HG03175 (cell line): ENCODE measurements around the gene GRAMD1B.

Source experiments
- ATAC-seq: cut with Tn5 transposase; IDR thresholded peaks from one replicate; pipeline ENCODE4 v1.9.1; 2021; ENCODE audit warnings: mild to moderate bottlenecking, moderate library complexity; ENCODE audit not compliant: unreplicated experiment

Gene GRAMD1B

DNA sequence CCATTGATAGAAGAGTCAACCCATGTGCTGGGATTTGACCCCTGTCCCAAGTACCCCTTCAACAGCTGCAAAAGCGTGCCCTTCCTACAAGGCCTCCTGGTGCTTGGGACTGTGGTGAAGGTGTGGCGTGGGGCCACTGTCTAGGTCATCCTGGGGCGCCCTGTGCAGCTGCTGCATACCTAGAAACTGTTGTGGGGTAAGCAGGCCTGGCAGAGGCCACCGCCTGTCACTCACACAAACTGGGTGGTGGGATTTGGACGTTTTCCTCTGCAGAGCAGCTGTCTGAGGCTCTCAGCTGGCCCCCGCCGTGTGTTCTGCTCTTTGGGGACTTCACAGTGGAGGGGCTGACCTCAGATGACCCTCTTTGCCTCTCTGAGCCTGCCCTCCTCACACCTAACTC lies 154.7 kb downstream of the GRAMD1B start:
- no peak for ATAC-seq

DNA sequence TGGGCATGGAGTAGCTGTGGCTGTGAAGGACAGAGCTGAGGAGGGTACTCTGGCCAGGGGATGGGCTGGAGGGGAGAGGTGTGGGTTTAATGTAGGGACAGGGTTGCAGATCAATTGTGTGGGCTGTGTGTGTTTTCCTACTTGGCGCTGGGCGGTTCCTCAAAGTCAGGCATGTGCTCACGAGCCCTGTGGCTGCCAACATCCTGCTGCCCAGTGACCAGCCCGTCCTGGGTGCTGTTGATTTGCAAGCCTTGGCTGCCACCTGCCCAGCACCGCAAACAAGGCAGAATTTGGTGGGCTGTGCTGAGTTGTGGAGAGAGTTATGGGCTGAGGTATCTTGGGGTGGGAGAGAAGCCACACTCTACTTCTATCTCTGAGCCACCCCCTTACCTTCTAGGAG lies 155.1 kb downstream of the GRAMD1B start:
- no peak for ATAC-seq

DNA sequence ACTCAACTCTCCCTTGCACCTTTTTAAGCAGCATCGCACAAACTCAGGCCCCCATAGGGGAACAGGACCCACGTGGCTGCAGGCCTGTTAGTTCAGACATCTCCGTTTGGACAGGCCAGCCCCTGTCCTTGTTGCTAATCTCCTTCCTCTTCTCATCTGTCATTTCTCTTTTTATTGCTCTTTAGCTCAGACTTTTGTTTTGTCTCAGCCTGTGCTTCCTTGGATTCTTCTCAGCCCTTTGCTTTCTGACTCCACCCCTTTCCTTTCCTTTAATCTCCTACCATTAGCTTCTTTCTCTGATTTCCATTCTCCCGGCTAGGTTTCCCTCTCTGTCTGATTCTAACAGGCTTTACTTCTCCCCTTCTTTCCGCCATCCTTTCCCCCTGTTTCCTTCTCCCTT lies 155.6 kb downstream of the GRAMD1B start:
- no peak for ATAC-seq

DNA sequence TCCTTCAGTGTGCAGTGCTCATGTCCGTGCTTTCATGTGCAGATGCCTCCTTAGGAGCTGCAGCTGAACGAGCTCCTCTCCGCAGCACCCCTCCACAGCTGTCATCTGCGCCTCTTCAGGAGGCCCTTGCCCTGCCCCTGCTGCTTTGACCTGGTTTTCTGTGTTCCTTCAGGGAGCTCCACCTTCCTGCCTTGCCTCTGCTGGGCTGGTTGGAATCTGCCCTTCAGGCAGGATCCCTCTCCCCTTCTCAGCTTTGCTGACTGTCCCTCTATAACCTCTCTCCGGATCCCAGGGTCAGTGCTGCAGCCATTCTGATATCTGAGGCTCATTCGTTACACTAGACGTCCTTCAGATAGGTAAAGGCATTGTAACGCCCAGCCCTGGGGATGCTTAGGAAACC lies 156.5 kb downstream of the GRAMD1B start:
- no peak for ATAC-seq

DNA sequence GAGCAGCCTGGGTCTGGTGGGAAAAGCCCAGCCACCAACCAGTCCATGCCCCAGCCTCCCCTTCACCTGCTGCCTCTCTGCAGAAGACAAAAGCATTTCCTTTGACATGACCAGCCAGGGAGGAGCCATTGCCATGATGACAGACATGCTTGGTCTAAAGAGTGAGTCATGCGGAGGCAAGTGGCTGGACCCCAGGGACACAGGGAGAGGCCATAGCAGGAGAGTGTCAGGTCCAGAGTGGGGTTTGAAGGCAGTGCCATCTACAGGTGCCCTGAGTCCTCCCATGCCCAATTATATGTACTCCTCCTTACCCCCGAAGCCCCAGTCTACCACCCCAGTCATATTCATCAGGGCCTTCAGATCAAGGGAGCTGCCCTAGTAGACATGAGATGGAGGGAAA lies 157.0 kb downstream of the GRAMD1B start:
- ATAC-seq: no peak

DNA sequence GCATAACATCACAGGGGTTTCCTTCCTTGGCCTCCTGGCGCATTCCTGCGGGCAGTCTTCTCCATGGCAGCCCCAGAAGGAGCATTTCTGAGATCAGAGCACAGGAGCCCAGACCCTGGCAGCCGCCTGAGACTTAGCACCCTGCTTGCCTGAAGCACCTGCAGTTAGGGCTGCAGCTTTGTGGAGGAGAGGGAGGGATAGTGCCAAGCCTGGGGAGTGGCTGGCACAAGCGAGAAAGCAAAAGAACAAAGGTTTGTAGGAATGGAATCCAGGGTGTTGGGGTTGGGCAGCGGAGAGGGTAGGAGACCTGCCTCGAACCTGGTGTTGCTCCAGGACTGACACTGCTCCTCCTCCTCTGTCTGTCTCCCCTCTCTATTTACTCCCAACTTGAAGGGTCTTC lies 157.5 kb downstream of the GRAMD1B start:
- ATAC-seq: no peak

DNA sequence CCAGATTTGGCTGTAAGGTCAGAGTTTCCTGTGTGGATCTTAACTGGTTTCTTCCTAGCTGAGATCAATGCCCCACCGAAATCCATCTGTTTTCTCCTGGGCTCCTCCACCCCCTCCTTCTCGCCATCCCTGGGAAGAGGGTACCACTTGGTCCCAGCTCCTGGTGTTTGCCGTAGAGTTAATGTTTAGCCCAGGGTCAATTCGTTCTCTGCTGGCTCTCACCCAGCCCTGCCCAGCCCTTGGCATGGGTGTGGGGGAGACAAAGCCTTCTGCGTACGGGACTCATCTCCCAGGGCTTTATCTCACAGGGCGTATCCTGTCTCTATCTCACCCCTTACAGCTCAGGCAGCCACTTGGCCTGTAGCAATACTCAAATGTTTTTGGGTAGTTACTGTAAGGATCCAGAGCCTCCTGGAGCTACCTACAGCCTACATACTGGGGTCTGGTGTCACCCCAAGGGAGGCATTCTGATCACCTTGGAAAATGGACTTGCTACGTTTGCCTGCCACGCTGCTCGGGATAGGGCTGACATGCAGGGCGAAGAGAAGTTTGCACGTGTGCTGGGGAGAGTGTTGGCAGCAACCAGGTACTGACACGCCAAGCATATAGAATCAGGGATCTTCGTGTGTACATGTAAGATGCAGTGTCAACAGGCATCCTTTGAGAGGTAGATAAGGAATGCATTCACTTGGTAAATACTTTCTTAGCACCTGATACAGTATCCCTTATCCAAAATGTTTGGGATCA lies 158.2 kb downstream of the GRAMD1B start:
- no peak for ATAC-seq

DNA sequence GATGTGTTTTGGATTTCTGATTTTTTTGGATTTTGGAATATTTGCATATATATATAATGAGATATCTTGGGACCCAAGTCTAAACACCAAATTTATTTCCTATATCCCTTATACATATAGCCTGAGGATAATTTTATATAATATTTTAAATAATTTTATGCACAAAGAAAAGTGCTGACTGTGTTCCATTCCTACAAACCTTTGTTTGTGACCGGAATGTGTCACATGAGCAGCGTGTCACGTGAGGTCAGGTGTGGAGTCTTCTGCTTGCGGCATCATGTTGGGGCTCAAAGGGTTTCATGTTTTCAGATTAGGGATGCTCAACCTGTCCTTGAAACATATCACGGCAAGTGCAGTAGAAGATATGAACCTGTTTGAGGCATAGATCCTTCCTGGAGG lies 158.8 kb downstream of the GRAMD1B start:
- no peak for ATAC-seq

DNA sequence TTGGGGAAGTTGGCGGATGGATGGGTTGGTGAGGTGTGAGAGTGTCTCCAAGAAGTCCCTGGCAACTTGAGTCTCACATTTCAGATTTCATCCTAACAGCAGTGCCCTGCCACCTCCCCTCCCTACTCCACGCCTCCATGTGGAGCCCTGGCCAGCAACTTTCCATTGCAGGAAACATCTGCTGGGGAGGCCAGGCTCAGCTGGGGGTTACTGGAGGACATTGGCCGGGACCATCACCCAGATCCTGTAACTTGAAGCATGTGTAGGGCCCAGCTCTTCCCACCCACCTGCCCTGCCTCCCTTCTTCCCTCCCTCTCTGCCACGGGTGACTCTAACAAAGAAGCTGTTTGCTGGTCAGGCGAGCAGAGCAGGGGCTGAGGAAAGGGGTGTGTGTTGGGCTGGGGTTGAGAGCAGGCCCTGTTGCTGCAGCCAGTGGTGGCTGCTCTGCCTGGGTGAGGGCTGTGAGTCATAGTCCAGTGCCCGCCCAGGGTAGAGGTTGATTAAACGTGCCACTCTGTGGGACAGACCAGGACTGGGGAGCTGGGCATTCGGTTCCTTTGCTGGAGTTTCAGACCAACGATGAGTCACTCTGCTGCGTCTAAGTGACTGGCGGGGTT lies 160.3 kb downstream of the GRAMD1B start:
- no peak for ATAC-seq

DNA sequence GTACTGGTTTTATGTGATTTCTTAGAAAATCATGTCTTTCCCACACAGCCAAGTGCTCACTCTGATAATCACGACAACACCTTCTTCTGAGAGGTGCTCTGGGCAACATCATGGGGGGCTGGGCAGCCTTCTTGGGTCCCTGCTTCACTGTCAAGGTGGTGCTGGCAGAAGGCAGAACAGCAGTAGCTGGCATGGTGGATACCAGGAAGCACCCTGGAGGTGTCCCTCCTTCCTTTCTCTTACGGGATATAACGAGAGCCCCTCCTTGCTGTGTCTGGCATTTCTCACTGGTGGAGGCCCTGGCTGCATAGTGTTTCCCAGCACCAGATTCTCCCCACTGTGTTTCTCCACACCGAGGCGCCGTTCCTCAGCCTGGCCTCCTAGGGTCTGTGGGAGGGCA lies 163.5 kb downstream of the GRAMD1B start:
- ATAC-seq: no peak

DNA sequence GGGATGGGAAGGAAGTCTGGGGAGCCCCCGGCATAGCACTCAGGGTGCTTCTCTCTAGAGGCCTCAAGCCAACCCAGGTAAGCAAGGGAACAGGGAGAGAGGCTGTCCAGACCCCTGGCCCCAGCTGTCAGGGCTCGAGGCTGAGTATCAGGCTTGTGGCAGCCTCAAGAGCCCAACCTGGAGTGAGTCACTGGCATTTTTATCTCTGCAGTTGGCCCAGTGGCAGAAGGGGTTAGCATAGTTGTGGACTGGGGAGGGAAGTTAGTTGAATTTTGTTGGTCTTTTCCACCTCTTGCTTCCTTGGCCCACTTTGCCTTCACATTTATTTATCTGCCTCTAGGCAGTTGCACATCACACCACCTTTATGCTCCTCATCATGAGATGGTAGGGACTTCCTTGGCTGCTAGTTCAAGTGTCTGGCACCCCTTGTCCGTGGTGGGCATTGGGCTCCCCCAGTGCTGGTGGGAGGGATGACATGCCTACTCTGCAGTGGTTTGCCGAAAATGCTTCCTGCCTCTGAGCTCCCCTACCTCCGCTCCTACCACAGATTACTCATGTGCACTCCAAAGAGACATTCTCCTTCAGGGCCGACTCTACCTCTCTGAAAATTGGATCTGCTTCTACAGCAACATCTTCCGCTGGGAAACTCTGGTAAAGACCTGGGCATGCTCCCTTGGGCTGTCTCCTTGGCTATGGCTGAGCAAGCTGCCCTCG lies 164.3 kb downstream of the GRAMD1B start:
- no peak for ATAC-seq

DNA sequence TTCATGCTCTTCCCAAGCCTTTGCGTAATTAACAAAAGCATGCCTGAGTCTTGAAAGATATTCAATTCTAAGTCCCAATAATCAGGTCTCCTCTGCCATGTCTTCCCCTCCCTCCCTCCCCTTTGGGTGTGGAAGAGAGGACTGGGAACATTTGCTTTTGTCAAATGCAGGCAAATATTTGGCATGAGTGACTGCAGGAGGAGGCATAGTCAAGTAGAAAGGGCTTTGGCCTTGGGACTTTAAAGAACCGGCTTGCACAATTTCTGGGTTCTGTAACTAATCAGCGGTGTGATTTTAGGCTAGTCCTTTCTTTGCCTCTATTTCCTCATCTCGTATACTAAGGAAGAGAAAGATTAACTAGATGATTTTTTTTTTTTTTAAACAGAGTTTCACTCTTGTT lies 164.9 kb downstream of the GRAMD1B start:
- no peak for ATAC-seq

DNA sequence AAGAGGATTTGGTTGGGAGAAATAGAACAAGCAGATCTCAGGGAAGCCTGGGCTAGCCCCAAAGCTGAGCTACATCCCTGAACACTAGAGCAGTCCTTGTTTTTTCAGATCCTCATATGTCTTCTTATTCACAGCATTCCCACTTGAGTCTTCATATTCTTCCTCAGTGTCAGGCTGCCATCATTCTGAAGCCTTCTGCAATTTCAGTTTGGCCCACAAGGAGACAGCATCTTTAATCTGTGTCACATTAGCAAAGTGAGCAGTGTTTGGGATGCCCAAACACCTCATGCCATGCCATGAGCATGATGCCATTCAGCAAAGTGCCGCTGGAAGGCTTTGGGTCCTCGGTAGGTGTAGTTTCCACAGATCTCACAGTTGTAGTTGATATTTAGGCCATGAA lies 167.8 kb downstream of the GRAMD1B start:
- ATAC-seq: no peak

DNA sequence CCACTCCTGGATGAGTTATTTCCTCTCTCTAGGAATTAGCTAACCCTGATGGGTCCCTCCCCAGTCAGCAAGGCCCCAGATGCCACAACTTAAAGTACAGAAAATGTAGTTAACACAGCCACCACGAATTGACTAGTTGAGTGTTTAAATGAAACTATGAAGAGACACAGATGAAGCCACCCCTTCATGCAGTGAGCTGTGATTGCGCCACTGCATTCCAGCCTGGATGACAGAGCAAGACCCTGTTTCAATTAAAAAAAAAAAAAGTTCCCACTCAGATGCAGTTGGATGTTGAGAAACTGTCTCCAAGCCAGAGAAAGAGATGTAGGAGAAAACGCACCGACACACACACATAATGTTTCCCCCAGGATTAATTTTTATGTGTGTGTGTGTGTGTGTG lies 171.1 kb downstream of the GRAMD1B start:
- no peak for ATAC-seq

DNA sequence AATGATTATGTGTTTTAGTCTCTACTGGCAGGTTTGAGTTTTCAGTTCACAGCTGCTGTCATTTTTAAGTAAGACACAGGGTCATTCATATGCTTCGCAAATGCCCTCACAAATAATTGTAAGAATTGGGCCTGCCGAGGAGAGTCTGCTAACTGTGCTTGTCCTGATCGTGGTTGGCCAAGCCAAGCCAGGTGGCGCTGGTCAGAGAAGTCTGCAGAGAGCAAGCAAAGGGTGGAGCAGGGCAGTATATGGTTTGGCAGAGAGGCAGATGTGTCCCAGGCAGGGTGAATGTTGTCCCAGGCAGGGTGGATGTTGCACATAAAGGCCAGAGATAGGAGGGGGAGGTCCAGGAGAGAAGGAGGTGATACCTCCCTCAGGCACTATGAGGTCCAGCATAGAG lies 171.7 kb downstream of the GRAMD1B start:
- no peak for ATAC-seq

DNA sequence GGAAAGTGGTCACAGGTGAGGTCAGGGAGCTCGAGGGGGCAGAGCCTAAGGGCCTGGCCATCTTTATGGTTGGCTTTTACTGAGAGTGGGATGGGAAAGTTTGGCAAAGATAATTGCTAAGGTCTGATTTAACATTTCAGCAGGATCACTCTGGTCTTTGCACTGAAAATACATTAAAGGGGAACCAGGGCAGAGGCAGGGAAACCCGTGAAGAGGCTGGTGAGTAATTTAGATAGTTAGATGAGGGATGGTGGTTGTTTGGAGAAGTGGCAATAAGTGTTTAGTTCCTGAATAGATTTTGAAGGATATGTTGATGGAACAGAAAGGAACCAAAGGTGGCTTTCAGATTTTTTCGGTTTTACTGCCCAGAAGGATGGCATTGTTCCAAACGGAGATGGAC lies 173.6 kb downstream of the GRAMD1B start:
- no peak for ATAC-seq

DNA sequence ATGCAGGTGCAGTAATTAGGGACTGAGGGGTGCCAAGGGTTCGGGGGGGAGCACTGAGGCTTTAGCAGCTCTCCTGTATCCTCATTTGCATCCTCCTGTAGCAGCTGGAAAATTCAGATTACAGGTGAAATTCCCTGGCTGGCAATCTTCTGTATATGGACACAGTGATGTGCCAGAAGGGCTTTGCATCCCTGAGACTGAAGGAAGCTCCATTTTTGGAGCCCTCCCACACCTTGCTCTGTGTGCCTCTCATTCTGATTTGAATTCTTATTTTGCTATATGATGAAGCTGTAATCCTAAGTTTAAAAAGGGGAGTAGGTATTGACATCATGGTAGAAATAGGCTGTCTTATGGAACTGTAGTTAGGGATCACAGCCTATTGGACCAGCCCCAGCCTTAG lies 177.7 kb downstream of the GRAMD1B start:
- no peak for ATAC-seq

DNA sequence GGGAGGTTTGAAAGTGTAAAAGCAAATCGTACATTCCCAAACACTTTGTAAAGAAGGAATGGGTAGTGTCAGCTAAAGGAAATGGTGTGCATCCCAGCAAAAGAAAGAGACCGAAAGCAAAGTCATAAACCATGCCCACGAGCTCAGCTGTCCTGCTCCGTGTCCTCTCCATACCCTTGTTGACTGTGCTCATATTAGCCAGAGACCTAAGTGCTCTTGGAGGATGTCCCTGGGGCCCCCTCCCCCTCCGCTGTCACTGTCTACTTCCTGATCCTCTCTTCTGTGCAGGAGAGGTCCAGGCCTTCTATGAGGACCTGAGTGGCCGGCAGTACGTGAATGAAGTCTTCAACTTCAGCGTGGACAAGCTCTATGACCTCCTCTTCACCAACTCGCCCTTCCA lies 178.3 kb downstream of the GRAMD1B start:
- no peak for ATAC-seq

DNA sequence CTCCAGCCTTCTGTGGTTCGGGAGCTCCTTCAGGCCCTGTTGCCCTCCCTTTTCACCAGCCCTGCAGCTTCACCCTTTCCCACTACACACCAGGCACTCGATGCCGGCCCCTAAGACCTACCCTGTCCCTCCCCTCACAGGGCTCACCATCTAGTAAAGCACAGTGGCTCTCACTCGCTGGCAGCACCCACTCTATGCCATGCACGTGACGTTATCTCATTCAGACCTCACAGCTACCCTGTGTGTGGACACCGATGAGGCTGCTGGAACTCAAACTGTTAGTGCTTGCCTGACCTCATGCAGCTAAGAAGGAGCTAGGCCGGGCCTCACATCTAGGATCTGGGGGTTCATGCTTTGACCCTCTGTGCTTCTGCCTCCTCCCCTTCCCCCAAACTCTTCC lies 178.9 kb downstream of the GRAMD1B start:
- ATAC-seq: no peak

DNA sequence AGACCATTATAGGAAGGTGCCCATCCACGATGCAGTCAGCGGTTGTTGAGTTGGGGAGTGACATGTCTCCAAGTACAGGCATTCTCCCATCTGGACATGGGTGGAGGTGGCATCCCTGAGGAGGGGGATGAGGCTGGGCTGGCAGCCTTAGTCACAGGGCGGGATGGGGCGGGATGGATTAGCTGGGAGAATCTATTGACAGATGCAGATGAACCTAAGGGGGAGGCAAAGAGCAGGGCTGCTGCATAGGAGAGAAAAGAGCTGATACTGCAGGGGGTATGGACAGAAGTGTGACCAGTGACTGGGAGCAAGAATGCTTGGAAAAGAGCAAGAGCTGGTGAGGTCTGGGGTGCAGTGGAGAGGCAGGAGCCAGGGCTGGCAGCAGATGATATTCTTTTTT lies 181.6 kb downstream of the GRAMD1B start:
- no peak for ATAC-seq

DNA sequence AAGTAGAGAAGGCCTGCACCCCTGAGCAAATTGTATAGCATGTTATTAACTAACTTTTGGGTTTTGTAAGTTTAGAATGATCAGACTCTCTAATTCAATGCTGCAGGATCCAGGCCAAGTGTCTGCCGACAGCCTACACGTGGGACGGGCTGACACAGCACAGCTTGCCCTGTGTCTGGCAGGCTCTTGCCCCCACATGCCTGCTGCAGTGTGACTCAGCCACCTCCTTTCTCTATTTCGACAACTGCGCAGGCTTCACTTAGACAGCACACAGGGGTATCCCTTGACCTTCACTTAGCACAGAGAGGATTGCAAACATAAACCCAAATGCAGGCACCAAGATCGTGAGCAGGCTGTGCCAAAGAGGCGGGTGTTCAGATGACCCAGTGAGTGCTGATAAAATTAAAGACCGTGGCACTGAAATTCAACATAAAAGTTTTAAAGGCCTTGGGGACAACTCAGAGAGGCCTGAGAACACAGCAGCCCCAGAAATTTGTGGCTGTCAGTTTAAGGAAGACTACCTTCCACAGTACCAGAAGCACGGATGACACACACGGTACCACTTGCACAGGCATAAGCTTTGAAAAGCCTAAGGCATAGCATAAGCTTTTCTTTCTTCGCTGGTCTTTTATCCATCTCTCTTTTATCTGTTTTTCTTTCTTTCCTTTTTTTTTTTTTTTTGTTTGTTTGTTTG lies 186.6 kb downstream of the GRAMD1B start:
- ATAC-seq: no peak

DNA sequence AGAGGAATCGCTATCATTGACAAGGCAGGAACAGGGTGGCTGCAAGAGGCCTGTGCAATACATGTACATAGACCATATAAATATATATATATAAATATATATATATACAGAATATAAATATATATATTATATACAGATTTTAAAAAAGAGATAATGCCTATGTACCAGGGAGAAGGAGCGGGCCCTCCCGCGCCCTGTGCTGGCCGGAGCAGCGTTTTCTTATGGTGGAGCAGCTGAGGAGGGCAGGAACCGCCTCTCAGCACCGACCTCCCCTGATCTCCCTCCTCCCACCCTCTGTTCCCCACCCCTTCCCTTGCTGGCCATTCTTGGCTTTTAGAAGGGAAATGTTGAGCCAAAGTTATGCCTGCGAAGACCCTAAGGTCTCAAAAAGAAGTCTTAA lies 192.5 kb downstream of the GRAMD1B start:
- no peak for ATAC-seq
